Measurements from ENCODE around the gene VSIG10L. TPM values are rescaled to one million over a fixed set of nuclear protein-coding genes. Genes with fewer than 3 reads are reported as not detected.

The VSIG10L gene
- polyA plus RNA-seq, 3 donors: 3.5 to 4.4 (median 3.8) TPM

- DNase-seq (ENCODE audit: low read depth in 3 of 3, low spot score in 2 of 3): peak in 2 of 3 donors; percentile 7 to 19
Measured at GRCh38 chr19:51365965-51366388, 24.0 kb upstream of the VSIG10L start, which contains the start of gene ETFB. Gene ETFB, minus strand, starts transcription at chr19:51366388. Its CDS starts 62 bp downstream, at chr19:51366326.

- DNase-seq (ENCODE audit: low read depth in 3 of 3, low spot score in 2 of 3): peak in 1 of 3 donors; percentile 23
Measured at GRCh38 chr19:51365211-51365964, 23.4 kb upstream of the VSIG10L start.

GRCh38 chr19:51364200-51365106 is 22.5 kb upstream of the VSIG10L start:
- DNase-seq (ENCODE audit: low read depth in 3 of 3, low spot score in 2 of 3): no peak

- no peak for DNase-seq (ENCODE audit: low read depth in 3 of 3, low spot score in 2 of 3)
Measured at GRCh38 chr19:51361239-51361638, 19.3 kb upstream of the VSIG10L start.

GRCh38 chr19:51359294-51359693 is 17.4 kb upstream of the VSIG10L start:
- DNase-seq (ENCODE audit: low read depth in 3 of 3, low spot score in 2 of 3): no peak

GRCh38 chr19:51357952-51358351 is 16.0 kb upstream of the VSIG10L start:
- DNase-seq (ENCODE audit: low read depth in 3 of 3, low spot score in 2 of 3): no peak

GRCh38 chr19:51356159-51356801 is 14.3 kb upstream of the VSIG10L start:
- DNase-seq (ENCODE audit: low read depth in 3 of 3, low spot score in 2 of 3): no peak

GRCh38 chr19:51354742-51355148 is 12.8 kb upstream of the VSIG10L start:
- DNase-seq (ENCODE audit: low read depth in 3 of 3, low spot score in 2 of 3): peak; percentile 39 to 41 (median 41)

GRCh38 chr19:51354103-51354741 is 12.3 kb upstream of the VSIG10L start:
- DNase-seq (ENCODE audit: low read depth in 3 of 3, low spot score in 2 of 3): peak in 1 of 3 donors; percentile 4

GRCh38 chr19:51352783-51353360 is 10.9 kb upstream of the VSIG10L start:
- DNase-seq (ENCODE audit: low read depth in 3 of 3, low spot score in 2 of 3): no peak

- no peak for DNase-seq (ENCODE audit: low read depth in 3 of 3, low spot score in 2 of 3)
Measured at GRCh38 chr19:51351266-51351990, 9.5 kb upstream of the VSIG10L start.

- no peak for DNase-seq (ENCODE audit: low read depth in 3 of 3, low spot score in 2 of 3)
Measured at GRCh38 chr19:51347209-51347928, 5.4 kb upstream of the VSIG10L start.

GRCh38 chr19:51346742-51347141 is 4.8 kb upstream of the VSIG10L start:
- DNase-seq (ENCODE audit: low read depth in 3 of 3, low spot score in 2 of 3): no peak

GRCh38 chr19:51345076-51345620 is 3.2 kb upstream of the VSIG10L start:
- no peak for DNase-seq (ENCODE audit: low read depth in 3 of 3, low spot score in 2 of 3)

- DNase-seq (ENCODE audit: low read depth in 3 of 3, low spot score in 2 of 3): no peak
Measured at GRCh38 chr19:51342631-51343569, 961 bp upstream of the VSIG10L start.

GRCh38 chr19:51341066-51341465 is 873 bp downstream of the VSIG10L start:
- DNase-seq (ENCODE audit: low read depth in 3 of 3, low spot score in 2 of 3): no peak

All from right renal cortex interstitium (tissue), 3 donors.